WTC11 (cell line): Measurements from ENCODE around the gene METRN.

Source experiments
- JUN ChIP-seq: sonication (generic); formaldehyde crosslinking; IDR thresholded peaks from 2 replicates; pipeline ENCODE4 v1.8.0; 2023; ENCODE audit warnings: mild to moderate bottlenecking, missing genetic modification reagents
- TF ChIP-seq, protein P1 (sequence below): sonication (generic); formaldehyde crosslinking; IDR thresholded peaks from 2 replicates; pipeline ENCODE4 v1.8.1; 2022; ENCODE audit warnings: mild to moderate bottlenecking, missing genetic modification reagents, moderate library complexity, borderline replicate concordance

DNA sequence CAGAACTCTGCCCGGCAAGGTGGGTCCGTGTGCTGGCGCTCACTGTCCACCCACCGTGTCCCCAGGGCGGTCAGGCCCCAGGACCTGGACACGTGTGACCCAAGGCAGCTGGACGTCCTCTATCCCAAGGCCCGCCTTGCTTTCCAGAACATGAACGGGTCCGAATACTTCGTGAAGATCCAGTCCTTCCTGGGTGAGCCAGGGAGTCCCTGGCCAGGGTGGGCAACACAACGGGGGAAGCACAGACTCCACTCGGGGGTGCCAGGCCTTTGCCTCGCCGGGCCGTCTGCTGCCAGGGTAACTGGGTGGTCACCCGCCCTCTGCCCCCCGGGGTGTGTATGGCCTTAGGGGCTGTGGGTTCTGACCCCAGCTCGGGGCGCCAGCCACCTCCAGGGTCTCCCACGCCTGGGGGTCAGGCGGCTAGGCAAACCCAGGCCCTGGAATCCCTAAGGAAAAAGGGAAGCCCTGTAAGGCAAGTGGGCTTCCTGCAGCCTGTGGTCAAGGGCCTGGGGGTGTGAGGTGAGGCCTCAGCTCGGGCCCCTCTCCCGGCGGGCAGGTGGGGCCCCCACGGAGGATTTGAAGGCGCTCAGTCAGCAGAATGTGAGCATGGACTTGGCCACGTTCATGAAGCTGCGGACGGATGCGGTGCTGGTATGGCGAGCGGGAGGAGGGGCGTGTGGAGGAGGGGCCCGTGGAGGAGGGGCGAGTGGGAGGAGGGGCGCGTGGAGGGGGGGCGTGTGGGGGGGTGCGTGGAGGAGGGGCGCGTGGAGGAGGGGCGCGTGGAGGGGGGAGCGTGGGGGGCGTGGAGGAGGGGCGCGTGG, 52.1 kb downstream of the METRN start:
- TF ChIP-seq JUN (CRISPR knock-in tag) = no peak
- TF ChIP-seq, protein P1, sequence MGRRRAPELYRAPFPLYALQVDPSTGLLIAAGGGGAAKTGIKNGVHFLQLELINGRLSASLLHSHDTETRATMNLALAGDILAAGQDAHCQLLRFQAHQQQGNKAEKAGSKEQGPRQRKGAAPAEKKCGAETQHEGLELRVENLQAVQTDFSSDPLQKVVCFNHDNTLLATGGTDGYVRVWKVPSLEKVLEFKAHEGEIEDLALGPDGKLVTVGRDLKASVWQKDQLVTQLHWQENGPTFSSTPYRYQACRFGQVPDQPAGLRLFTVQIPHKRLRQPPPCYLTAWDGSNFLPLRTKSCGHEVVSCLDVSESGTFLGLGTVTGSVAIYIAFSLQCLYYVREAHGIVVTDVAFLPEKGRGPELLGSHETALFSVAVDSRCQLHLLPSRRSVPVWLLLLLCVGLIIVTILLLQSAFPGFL (CRISPR knock-in tag) = no peak
